Measurements from ENCODE around the gene ARID4A.

- TF ChIP-seq CTCF (IDR thresholded peaks at IDR 0.05) (no peak), POLR2AphosphoS5 (IDR thresholded peaks at IDR 0.05) (no peak)
Measured at GRCh38 chr14:58282925-58283593, 15.3 kb upstream of the ARID4A start.
